ENCODE measurements around the gene REV3L.
"Not testable (repeated sequence)": the region's sequence is repeated elsewhere in the genome, so short reads cannot be mapped to it uniquely, and the experiment has no call there.

Gene REV3L

DNA sequence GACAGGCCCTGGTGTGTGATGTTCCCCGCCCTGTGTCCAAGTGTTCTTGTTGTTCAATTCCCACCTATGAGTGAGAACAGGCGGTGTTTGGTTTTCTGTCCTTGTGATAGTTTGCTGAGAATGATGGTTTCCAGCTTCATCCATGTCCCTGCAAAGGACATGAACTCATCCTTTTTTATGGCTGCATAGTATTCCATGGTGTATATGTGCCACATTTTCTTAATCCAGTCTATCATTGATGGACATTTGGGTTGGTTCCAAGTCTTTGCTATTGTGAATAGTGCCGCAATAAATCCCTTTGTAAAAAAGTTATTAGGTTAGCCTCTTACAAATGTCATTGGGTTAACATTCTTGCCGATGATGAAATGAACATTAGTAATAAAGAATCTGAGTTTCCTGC, 175.1 kb downstream of the REV3L start:
- peaks cover 15% of the 10 kb centered on the region for H3K36me3 ChIP-seq (ENCODE audit: control insufficient read depth, insufficient read depth, low read length)
- H3K4me3 ChIP-seq (ENCODE audit: insufficient read depth, low read depth, low read length); H3K27ac ChIP-seq (ENCODE audit: insufficient read depth, low read depth, low read length, poor library complexity, severe bottlenecking); H3K4me1 ChIP-seq (ENCODE audit: control insufficient read depth, insufficient read depth, low read length); H3K27me3 ChIP-seq (ENCODE audit: control insufficient read depth, insufficient read depth, low read length, poor library complexity, severe bottlenecking); H3K9me3 ChIP-seq (ENCODE audit: control insufficient read depth, low read length): not testable (repeated sequence)
- 89 to 95% methylated on average over 2 to 3 of the region's 4 CpGs for WGBS, 2 experiments

DNA sequence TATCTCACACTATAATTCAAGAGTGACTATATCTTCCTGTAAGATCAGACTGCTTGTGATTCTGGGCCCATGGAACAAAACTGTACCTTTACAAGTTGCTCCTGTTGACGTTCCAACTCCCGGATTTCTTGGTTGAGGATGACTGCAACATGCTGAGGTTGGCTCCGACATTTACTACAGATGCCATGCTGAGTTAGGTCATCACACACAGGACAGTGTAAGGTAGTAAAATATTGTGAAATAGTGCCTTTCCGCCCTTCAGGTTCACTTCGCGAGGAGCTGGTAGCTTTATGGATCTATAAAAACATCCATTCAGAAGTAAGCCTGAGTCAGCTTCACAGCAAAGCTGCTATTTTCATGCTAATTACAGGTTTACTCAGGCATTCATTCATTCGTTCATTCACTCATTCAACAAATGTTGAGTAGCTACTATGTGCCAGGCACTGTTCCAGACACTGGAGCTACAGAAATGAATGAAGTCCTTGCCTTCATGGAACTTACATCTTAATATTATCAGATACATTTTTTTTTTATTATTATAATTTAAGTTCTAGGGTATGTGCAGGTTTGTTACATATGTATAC, 175.7 kb downstream of the REV3L start:
- H3K4me1 ChIP-seq (ENCODE audit: control insufficient read depth, insufficient read depth, low read length): no peaks in the 10 kb centered on the region
- no peaks in the 10 kb centered on the region for H3K9me3 ChIP-seq (ENCODE audit: control insufficient read depth, low read length)
- H3K36me3 ChIP-seq (ENCODE audit: control insufficient read depth, insufficient read depth, low read length): peaks cover 15% of the 10 kb centered on the region
- H3K27ac ChIP-seq (ENCODE audit: insufficient read depth, low read depth, low read length, poor library complexity, severe bottlenecking): no peak overlapping the region
- WGBS, 2 experiments: 93% methylated on average over 7 of the region's 7 CpGs
- H3K4me3 ChIP-seq (ENCODE audit: insufficient read depth, low read depth, low read length): no peak overlapping the region
- H3K27me3 ChIP-seq (ENCODE audit: control insufficient read depth, insufficient read depth, low read length, poor library complexity, severe bottlenecking): no peaks in the 10 kb centered on the region

DNA sequence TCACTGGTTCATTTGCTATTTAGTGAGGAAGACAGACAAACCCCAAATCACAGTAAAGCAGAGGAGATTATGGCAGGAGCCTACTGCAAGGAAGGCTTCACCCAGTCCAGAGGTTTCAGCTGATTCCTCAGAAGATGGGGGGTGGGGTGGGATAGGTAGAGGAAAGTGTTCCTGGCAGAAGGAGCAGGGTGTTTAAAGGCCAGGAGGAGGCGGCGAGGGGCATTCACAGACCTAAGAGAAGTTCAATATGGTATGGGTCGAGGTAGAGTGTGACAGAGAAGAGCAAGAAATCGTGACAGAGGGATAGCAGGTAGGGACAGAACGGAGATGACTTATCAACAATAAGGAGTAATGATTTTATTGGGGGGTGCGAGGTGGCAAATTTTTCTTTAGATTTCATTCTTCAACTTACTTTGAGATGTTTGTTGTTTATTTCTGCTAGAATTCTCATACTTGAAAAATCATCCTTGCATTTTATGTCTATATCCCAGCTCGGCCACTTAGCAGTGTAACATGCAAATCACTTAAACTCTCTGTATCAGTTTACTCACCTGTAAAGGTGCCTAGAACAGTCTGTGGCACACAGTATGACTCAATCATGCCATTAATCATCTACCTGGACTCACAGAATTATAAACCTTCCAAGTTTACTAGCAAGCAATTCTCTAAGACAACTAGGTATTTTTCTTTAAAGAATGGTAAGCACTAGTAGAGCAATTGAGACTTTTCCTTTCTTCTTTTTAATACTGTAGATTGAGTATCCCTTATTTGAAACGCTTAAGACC, 176.7 kb downstream of the REV3L start:
- H3K4me3 ChIP-seq (ENCODE audit: insufficient read depth, low read depth, low read length): no peak overlapping the region
- H3K4me1 ChIP-seq (ENCODE audit: control insufficient read depth, insufficient read depth, low read length): no peaks in the 10 kb centered on the region
- 91 to 95% methylated on average over 8 of the region's 8 CpGs for WGBS, 2 experiments
- no peaks in the 10 kb centered on the region for H3K27me3 ChIP-seq (ENCODE audit: control insufficient read depth, insufficient read depth, low read length, poor library complexity, severe bottlenecking)
- no peaks in the 10 kb centered on the region for H3K9me3 ChIP-seq (ENCODE audit: control insufficient read depth, low read length)
- no peak overlapping the region for H3K27ac ChIP-seq (ENCODE audit: insufficient read depth, low read depth, low read length, poor library complexity, severe bottlenecking)
- H3K36me3 ChIP-seq (ENCODE audit: control insufficient read depth, insufficient read depth, low read length): peaks cover 15% of the 10 kb centered on the region

DNA sequence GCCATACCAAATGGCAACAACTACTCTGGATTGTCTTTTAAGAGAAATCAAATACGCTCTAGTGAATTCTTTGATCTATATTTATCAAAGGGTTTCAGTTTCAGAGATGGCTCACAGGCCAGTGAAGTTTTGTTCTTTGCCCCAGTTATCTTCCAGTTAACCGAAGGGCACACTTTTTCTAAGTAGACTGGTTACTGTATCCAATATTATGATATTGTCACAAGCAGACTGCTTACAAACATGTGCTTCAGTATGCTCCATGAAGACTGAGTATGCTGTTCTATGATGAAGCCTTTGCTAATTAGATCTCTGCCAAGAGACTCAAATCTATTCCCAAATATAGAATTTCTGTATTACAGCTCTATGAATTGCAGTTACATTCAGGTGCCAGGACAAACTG, 181.1 kb downstream of the REV3L start:
- 71 to 78% methylated on average over 2 of the region's 2 CpGs for WGBS, 2 experiments
- no peaks in the 10 kb centered on the region for H3K36me3 ChIP-seq (ENCODE audit: control insufficient read depth, insufficient read depth, low read length)
- H3K9me3 ChIP-seq (ENCODE audit: control insufficient read depth, low read length): no peaks in the 10 kb centered on the region
- H3K4me3 ChIP-seq (ENCODE audit: insufficient read depth, low read depth, low read length): no peak overlapping the region
- no peaks in the 10 kb centered on the region for H3K27me3 ChIP-seq (ENCODE audit: control insufficient read depth, insufficient read depth, low read length, poor library complexity, severe bottlenecking)
- no peak overlapping the region for H3K27ac ChIP-seq (ENCODE audit: insufficient read depth, low read depth, low read length, poor library complexity, severe bottlenecking)
- no peaks in the 10 kb centered on the region for H3K4me1 ChIP-seq (ENCODE audit: control insufficient read depth, insufficient read depth, low read length)

DNA sequence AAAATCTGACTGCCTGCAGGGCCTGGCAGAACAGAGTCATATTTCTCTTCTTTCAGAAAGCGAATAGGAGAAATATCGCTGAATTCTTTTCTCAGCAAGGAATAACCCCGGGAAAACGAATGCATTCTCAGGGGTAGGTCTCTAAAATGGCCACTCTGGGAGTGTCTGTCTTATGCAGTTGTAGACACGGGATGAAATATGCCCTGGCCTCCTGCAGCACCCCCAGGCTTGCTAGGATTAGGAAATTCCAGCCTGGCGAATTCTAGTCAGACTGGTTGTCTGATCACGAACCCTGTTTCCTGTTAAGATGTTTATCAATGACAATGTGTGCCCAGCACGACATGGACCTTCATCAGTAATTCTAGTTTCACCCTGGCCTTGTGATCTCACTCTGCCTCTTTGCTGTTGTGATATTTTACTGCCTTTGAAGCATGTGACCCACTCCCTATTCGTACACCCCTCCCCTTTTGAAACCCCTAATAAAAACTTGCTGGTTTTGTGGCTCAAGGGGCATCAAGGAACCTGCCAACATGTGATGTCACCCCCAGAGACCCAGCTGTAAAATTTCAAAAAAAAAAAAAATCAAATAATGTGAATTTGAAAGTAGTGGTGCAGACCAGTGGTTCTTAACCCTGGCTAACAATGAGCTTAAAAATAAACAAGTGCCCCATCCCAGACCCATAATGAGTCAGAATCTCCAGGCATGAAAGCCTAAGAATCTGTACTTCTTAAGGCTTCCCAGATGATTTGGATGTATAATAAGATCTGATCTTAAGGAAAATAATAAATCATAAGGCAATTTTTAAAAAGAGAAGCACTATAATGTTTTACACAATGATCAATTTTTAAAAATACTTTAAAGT, 181.8 kb downstream of the REV3L start:
- H3K27me3 ChIP-seq (ENCODE audit: control insufficient read depth, insufficient read depth, low read length, poor library complexity, severe bottlenecking); H3K27ac ChIP-seq (ENCODE audit: insufficient read depth, low read depth, low read length, poor library complexity, severe bottlenecking); H3K4me3 ChIP-seq (ENCODE audit: insufficient read depth, low read depth, low read length); H3K36me3 ChIP-seq (ENCODE audit: control insufficient read depth, insufficient read depth, low read length); H3K9me3 ChIP-seq (ENCODE audit: control insufficient read depth, low read length); H3K4me1 ChIP-seq (ENCODE audit: control insufficient read depth, insufficient read depth, low read length): not testable (repeated sequence)
- WGBS, 2 experiments: 95% methylated on average over 9 of the region's 9 CpGs

DNA sequence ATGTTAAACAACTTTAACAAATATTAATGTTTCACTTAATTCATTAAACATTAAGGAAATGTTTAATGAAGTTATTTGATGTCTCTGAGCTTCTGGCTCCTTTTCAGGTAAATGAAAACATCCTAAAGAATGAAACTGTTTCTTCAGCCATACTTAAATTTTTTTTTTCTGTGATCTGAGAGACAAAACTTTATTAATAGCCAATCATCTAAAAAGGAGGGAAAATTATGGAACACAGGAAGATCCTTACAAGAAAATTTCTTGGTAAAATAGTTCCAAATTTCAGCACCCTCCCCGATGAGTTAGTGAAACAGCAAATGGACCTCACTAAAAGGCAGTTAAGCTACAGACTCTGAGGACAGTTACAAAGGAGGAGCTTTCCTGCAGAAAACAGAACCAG, 185.2 kb downstream of the REV3L start:
- WGBS, 2 experiments: 94 to 100% methylated on average over 1 of the region's 1 CpG
- no peak overlapping the region for H3K4me3 ChIP-seq (ENCODE audit: insufficient read depth, low read depth, low read length)
- H3K27ac ChIP-seq (ENCODE audit: insufficient read depth, low read depth, low read length, poor library complexity, severe bottlenecking): no peak overlapping the region

DNA sequence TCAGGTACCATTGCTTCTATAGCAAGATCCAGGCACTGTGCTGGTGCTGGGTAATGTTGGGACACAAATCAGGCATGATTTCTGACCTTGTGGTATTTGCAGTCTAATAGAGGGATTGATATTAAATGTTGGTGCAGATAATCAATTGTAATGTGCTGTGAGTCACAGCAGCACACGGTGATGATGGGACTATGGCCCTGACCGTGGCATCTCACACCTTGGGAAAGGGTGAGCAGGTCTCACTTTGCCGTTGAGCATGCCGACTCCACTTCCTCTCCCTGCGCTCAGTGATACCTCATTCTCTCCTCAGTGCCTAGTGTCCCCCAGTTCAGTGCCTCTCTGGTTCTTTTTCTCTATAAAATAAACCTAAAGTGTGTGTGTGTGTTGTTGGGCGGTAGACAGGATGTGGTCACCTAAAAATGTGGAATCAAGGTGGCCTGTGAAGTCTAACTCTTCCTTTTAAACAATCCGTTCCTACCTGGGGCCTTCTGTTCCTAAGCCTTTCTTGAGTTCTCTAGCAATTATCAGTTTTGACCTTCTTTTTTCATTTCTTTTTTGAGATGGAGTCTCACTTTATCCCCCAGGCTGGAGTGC, 188.5 kb downstream of the REV3L start:
- no peaks in the 10 kb centered on the region for H3K4me1 ChIP-seq (ENCODE audit: control insufficient read depth, insufficient read depth, low read length)
- no peaks in the 10 kb centered on the region for H3K36me3 ChIP-seq (ENCODE audit: control insufficient read depth, insufficient read depth, low read length)
- WGBS, 2 experiments: 93 to 98% methylated on average over 7 of the region's 7 CpGs
- H3K4me3 ChIP-seq (ENCODE audit: insufficient read depth, low read depth, low read length): no peak overlapping the region
- no peaks in the 10 kb centered on the region for H3K27me3 ChIP-seq (ENCODE audit: control insufficient read depth, insufficient read depth, low read length, poor library complexity, severe bottlenecking)
- H3K9me3 ChIP-seq (ENCODE audit: control insufficient read depth, low read length): no peaks in the 10 kb centered on the region
- H3K27ac ChIP-seq (ENCODE audit: insufficient read depth, low read depth, low read length, poor library complexity, severe bottlenecking): no peak overlapping the region

More for the DNA sequence above, 185.2 kb downstream of the REV3L start:
- Histone ChIP-seq H3K27me3 (ENCODE audit: control insufficient read depth, insufficient read depth, low read length, poor library complexity, severe bottlenecking) (no peaks in the 10 kb centered on the region), H3K4me1 (ENCODE audit: control insufficient read depth, insufficient read depth, low read length) (no peaks in the 10 kb centered on the region), H3K36me3 (ENCODE audit: control insufficient read depth, insufficient read depth, low read length) (no peaks in the 10 kb centered on the region), H3K9me3 (ENCODE audit: control insufficient read depth, low read length) (no peaks in the 10 kb centered on the region)

DNA sequence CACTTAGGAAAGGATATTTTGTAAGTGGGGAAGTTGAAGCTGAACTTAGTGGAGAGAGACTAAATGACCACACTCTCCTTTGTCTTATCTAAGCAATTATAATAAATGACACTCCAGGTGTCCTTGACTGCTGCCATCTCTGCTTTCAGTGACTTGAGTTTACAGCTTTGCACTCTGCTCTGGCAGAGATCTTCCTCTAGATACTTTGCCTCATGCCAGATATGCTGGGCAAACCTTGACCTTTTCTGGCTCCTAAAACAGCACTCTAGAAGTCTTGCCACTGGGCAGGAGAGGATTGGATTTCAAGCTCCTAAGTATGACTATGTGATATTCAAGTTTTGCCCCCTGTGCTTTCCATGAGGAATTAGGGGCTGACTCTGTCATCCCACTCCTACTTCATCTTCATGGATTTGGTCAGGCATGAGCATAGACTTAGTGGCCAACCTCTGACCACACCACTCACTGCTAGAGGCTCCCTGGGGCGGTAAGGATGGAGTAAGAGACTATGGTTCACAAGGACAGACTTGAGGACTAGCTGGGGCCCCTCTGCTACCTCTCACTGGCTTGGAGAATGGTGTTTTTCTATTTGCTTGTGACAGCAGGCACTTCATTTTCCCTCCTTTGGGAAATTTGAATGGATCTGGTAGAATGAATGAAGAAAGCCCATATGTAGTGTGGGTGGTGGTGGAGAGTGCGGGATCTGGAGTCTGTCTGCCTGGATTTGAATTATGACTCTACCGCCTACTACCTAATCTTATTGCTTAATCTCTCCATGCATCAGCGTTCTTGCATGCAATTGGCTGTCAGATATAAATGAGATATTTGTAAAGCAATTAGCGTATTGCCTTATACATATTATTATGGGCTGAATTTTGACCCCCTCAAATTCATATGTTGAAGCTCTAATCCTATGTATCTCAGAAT, 191.4 kb downstream of the REV3L start:
- Histone ChIP-seq H3K36me3 (ENCODE audit: control insufficient read depth, insufficient read depth, low read length) (no peaks in the 10 kb centered on the region), H3K27me3 (ENCODE audit: control insufficient read depth, insufficient read depth, low read length, poor library complexity, severe bottlenecking) (no peaks in the 10 kb centered on the region), H3K4me3 (ENCODE audit: insufficient read depth, low read depth, low read length) (no peak overlapping the region), H3K9me3 (ENCODE audit: control insufficient read depth, low read length) (no peaks in the 10 kb centered on the region), H3K4me1 (ENCODE audit: control insufficient read depth, insufficient read depth, low read length) (no peaks in the 10 kb centered on the region), H3K27ac (ENCODE audit: insufficient read depth, low read depth, low read length, poor library complexity, severe bottlenecking) (no peak overlapping the region)
- 95 to 100% methylated on average over 2 to 5 of the region's 5 CpGs for WGBS, 2 experiments

DNA sequence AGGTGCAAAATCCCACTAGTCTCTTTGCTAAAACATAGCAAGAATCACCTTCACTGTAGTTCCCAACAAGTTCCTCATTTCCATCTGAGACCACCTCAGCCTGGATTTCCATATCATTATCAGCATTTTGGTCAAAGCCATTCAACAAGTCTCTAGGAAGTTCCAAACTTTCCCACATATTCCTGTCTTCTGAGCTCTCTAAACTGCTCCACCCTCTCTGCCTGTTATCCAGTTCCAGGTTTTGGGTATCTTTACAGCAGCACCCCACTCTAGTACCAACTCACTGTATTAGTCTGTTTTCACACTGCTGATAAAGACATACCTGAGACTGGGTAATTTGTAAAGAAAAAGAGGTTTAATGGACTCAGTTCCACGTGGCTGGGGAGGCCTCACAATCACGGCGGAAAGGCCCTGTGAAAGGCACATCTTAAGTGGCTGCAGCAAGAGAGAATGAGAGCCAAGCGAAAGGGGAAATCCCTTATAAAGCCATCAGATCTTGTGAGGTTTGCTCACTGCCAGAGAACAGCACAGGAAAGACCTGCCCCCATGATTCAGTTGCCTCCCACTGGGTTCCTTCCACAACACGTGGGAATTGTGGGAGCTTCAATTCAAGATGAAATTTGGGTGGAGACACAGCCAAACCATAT, 192.2 kb downstream of the REV3L start:
- WGBS, 2 experiments: 63% methylated on average over 5 of the region's 5 CpGs
- not testable (repeated sequence) for H3K27me3 ChIP-seq (ENCODE audit: control insufficient read depth, insufficient read depth, low read length, poor library complexity, severe bottlenecking); H3K9me3 ChIP-seq (ENCODE audit: control insufficient read depth, low read length); H3K27ac ChIP-seq (ENCODE audit: insufficient read depth, low read depth, low read length, poor library complexity, severe bottlenecking); H3K4me3 ChIP-seq (ENCODE audit: insufficient read depth, low read depth, low read length); H3K4me1 ChIP-seq (ENCODE audit: control insufficient read depth, insufficient read depth, low read length); H3K36me3 ChIP-seq (ENCODE audit: control insufficient read depth, insufficient read depth, low read length)

All from ectodermal cell (in vitro differentiated cells).